ENCODE data around the gene FAH.

The FAH gene

DNA sequence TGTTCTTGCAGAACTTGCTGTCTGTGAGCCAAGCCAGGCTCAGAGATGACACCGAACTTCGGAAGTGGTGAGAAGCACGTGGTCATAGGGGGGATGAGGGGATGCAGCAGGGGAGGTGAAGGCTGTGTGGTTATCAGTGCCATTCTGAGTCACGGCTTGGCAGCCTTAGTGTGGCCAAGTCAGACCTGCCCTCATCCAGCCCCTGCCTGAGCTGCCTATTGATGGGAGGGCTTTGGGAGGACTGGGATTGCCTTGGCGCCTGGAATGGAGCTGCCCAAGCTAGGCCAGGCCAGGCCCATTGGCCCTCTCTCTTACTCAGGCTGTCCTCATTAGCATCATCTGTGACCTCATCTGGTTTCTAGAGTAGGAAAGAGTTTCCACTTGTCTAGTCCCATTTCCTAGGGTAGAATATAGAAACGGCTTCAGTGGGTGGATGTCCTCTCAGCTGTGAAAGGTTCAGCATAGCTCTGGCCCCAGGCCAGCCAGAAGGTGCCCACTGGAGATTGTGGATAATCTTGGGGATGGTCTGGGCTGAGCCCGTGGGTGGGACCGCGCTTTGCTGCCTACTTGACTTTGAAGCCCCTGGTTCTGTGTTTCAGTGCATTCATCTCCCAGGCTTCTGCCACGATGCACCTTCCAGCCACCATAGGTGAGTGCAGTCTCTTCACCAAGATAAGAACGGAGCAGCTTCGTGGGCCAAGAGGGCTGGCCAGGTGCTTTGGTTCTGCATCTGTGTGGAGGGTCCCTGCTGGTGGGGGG is 7.2 kb downstream of the FAH start:
- H3K9me3 ChIP-seq (ENCODE audit: control insufficient read depth, insufficient read depth, low read depth, low read length): no peaks in the 10 kb centered on the region
- H3K36me3 ChIP-seq (ENCODE audit: control insufficient read depth, insufficient read depth, low read length): peaks cover 44% of the 10 kb centered on the region
- peaks cover 12% of the 10 kb centered on the region; the same call in 1 of the 2 replicates for H3K4me1 ChIP-seq (ENCODE audit: control insufficient read depth, insufficient read depth, low read length)
- no peak overlapping the region for H3K4me3 ChIP-seq (ENCODE audit: low read depth, low read length)
- H3K27me3 ChIP-seq (ENCODE audit: control insufficient read depth, insufficient read depth, low read length): no peaks in the 10 kb centered on the region
- no peak overlapping the region for H3K9ac ChIP-seq (ENCODE audit: low read length)
- no peak overlapping the region for H3K27ac ChIP-seq (ENCODE audit: low read depth, low read length)

- H3K9me3 ChIP-seq (ENCODE audit: control insufficient read depth, insufficient read depth, low read depth, low read length): no peaks in the 10 kb centered on the region
- H3K4me3 ChIP-seq (ENCODE audit: low read depth, low read length): no peak overlapping the region
- H3K4me1 ChIP-seq (ENCODE audit: control insufficient read depth, insufficient read depth, low read length): peaks cover 8% of the 10 kb centered on the region; the same call in 1 of the 2 replicates
- H3K36me3 ChIP-seq (ENCODE audit: control insufficient read depth, insufficient read depth, low read length): peaks cover 44% of the 10 kb centered on the region
- H3K9ac ChIP-seq (ENCODE audit: low read length): no peak overlapping the region
- no peak overlapping the region for H3K27ac ChIP-seq (ENCODE audit: low read depth, low read length)
- H3K27me3 ChIP-seq (ENCODE audit: control insufficient read depth, insufficient read depth, low read length): no peaks in the 10 kb centered on the region
Observed at GRCh38 chr15:80160570-80161156, 7.9 kb downstream of the FAH start.

- H3K4me3 ChIP-seq (ENCODE audit: low read depth, low read length): no peak overlapping the region
- H3K36me3 ChIP-seq (ENCODE audit: control insufficient read depth, insufficient read depth, low read length): peaks cover 44% of the 10 kb centered on the region
- no peak overlapping the region for H3K27ac ChIP-seq (ENCODE audit: low read depth, low read length)
- H3K9ac ChIP-seq (ENCODE audit: low read length): no peak overlapping the region
- peaks cover 8% of the 10 kb centered on the region; the same call in 1 of the 2 replicates for H3K4me1 ChIP-seq (ENCODE audit: control insufficient read depth, insufficient read depth, low read length)
- no peaks in the 10 kb centered on the region for H3K9me3 ChIP-seq (ENCODE audit: control insufficient read depth, insufficient read depth, low read depth, low read length)
- H3K27me3 ChIP-seq (ENCODE audit: control insufficient read depth, insufficient read depth, low read length): no peaks in the 10 kb centered on the region
Observed at GRCh38 chr15:80161468-80162016, 8.7 kb downstream of the FAH start.

DNA sequence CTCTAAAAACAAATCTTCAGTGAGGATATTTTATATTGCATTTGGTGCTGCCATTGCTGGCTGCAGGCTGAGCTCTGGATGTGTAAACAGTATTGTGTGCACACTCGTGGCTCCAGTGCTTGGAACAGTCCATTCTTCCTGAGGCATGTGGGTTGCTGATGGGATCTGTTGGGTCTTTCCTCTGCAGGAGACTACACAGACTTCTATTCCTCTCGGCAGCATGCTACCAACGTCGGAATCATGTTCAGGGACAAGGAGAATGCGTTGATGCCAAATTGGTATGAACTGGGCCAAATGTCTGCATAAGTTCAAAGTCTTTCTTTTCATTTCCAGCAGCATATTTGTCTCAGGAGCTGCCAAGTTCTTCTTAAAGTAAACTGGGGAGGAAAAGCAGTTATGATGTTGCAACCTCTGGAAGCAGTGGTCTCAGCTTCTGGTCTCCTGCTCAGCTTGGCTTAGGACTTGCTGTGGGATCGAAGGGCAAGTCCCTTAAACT is 9.3 kb downstream of the FAH start:
- no peak overlapping the region for H3K9ac ChIP-seq (ENCODE audit: low read length)
- peaks cover 8% of the 10 kb centered on the region; the same call in 1 of the 2 replicates for H3K4me1 ChIP-seq (ENCODE audit: control insufficient read depth, insufficient read depth, low read length)
- H3K9me3 ChIP-seq (ENCODE audit: control insufficient read depth, insufficient read depth, low read depth, low read length): no peaks in the 10 kb centered on the region
- H3K27me3 ChIP-seq (ENCODE audit: control insufficient read depth, insufficient read depth, low read length): no peaks in the 10 kb centered on the region
- H3K27ac ChIP-seq (ENCODE audit: low read depth, low read length): no peak overlapping the region
- no peak overlapping the region for H3K4me3 ChIP-seq (ENCODE audit: low read depth, low read length)
- peaks cover 44% of the 10 kb centered on the region for H3K36me3 ChIP-seq (ENCODE audit: control insufficient read depth, insufficient read depth, low read length)

DNA sequence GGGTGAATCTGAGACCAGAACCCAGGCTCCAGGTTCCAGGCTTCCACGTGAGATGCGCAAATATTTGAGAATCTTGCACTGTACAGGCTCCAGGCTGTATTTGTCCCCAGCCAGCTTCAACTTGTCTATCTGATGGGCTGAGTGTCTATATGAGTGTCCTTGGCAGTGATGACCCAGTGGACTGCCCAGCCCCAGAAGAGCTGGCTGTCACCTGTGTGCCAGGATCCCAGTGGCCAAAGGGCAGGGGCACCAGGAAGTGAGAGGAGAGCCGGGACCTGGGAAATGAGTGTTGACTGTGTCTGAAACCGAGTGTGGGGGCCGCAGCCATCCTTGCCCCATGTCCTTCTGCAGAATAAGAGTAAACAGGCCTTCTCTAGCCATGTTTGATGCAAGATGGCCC is 10.4 kb downstream of the FAH start:
- Histone ChIP-seq H3K9me3 (ENCODE audit: control insufficient read depth, insufficient read depth, low read depth, low read length) (no peaks in the 10 kb centered on the region), H3K27ac (ENCODE audit: low read depth, low read length) (no peak overlapping the region), H3K27me3 (ENCODE audit: control insufficient read depth, insufficient read depth, low read length) (no peaks in the 10 kb centered on the region), H3K9ac (ENCODE audit: low read length) (no peak overlapping the region), H3K4me1 (ENCODE audit: control insufficient read depth, insufficient read depth, low read length) (peaks cover 8% of the 10 kb centered on the region; the same call in 1 of the 2 replicates), H3K36me3 (ENCODE audit: control insufficient read depth, insufficient read depth, low read length) (peaks cover 44% of the 10 kb centered on the region), H3K4me3 (ENCODE audit: low read depth, low read length) (no peak overlapping the region)

DNA sequence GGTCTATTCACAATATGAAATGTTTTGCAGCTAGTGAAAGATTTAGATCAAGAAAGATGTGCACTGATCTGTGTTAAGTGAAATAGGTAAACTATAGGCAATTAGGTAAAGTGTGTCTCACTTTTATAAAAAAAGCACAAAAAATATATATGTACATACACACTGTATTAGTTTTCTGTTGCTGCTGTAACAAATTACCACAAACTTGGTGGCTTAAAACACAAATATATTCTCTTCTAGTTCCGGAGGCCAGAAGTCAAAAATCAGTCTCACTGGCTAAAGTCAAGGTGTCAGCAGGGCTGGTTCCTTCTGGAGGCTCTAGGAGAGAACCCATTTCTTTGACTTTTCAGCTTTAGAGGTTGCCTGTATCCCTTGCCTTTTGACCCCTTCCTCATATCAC is 11.1 kb downstream of the FAH start:
- H3K9me3 ChIP-seq (ENCODE audit: control insufficient read depth, insufficient read depth, low read depth, low read length): no peaks in the 10 kb centered on the region
- no peaks in the 10 kb centered on the region for H3K27me3 ChIP-seq (ENCODE audit: control insufficient read depth, insufficient read depth, low read length)
- peaks cover 49% of the 10 kb centered on the region for H3K36me3 ChIP-seq (ENCODE audit: control insufficient read depth, insufficient read depth, low read length)
- H3K27ac ChIP-seq (ENCODE audit: low read depth, low read length): no peak overlapping the region
- H3K9ac ChIP-seq (ENCODE audit: low read length): no peak overlapping the region
- no peak overlapping the region for H3K4me3 ChIP-seq (ENCODE audit: low read depth, low read length)
- peaks cover 8% of the 10 kb centered on the region; the same call in 1 of the 2 replicates for H3K4me1 ChIP-seq (ENCODE audit: control insufficient read depth, insufficient read depth, low read length)

GRCh38 chr15:80167936-80168335 is 15.1 kb downstream of the FAH start:
- no peaks in the 10 kb centered on the region for H3K9me3 ChIP-seq (ENCODE audit: control insufficient read depth, insufficient read depth, low read depth, low read length)
- H3K9ac ChIP-seq (ENCODE audit: low read length): no peak overlapping the region
- peaks cover 19% of the 10 kb centered on the region for H3K36me3 ChIP-seq (ENCODE audit: control insufficient read depth, insufficient read depth, low read length)
- no peak overlapping the region for H3K4me3 ChIP-seq (ENCODE audit: low read depth, low read length)
- no peaks in the 10 kb centered on the region for H3K4me1 ChIP-seq (ENCODE audit: control insufficient read depth, insufficient read depth, low read length)
- H3K27ac ChIP-seq (ENCODE audit: low read depth, low read length): no peak overlapping the region
- no peaks in the 10 kb centered on the region for H3K27me3 ChIP-seq (ENCODE audit: control insufficient read depth, insufficient read depth, low read length)

DNA sequence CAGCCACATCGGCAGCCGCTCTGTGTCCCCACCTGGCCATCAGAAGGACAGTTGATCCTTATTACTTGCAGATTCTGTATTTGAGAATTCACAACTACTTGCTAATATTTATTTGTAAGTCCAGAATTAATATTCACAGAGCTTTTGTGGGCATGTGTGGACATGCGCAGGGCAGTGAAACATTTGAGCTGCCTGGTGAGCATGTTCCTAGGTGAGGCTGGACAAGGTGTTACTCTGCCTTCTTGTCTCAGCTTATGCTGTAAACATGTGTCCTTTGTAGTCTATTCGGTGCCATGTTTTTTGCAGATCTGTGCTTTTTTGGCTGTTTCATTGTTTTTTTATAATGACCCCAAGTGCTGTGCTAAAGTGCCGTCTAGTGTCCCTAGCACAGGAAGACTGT is 15.6 kb downstream of the FAH start:
- Histone ChIP-seq H3K36me3 (ENCODE audit: control insufficient read depth, insufficient read depth, low read length) (peaks cover 20% of the 10 kb centered on the region), H3K4me3 (ENCODE audit: low read depth, low read length) (no peak overlapping the region), H3K27ac (ENCODE audit: low read depth, low read length) (no peak overlapping the region), H3K4me1 (ENCODE audit: control insufficient read depth, insufficient read depth, low read length) (no peaks in the 10 kb centered on the region), H3K9ac (ENCODE audit: low read length) (no peak overlapping the region), H3K9me3 (ENCODE audit: control insufficient read depth, insufficient read depth, low read depth, low read length) (no peaks in the 10 kb centered on the region), H3K27me3 (ENCODE audit: control insufficient read depth, insufficient read depth, low read length) (no peaks in the 10 kb centered on the region)

GRCh38 chr15:80169768-80170357 is 17.1 kb downstream of the FAH start:
- H3K9ac ChIP-seq (ENCODE audit: low read length): no peak overlapping the region
- H3K27me3 ChIP-seq (ENCODE audit: control insufficient read depth, insufficient read depth, low read length): no peaks in the 10 kb centered on the region
- H3K36me3 ChIP-seq (ENCODE audit: control insufficient read depth, insufficient read depth, low read length): peaks cover 15% of the 10 kb centered on the region; the same call in 1 of the 2 replicates
- H3K4me3 ChIP-seq (ENCODE audit: low read depth, low read length): no peak overlapping the region
- no peak overlapping the region for H3K27ac ChIP-seq (ENCODE audit: low read depth, low read length)
- no peaks in the 10 kb centered on the region for H3K4me1 ChIP-seq (ENCODE audit: control insufficient read depth, insufficient read depth, low read length)
- no peaks in the 10 kb centered on the region for H3K9me3 ChIP-seq (ENCODE audit: control insufficient read depth, insufficient read depth, low read depth, low read length)

DNA sequence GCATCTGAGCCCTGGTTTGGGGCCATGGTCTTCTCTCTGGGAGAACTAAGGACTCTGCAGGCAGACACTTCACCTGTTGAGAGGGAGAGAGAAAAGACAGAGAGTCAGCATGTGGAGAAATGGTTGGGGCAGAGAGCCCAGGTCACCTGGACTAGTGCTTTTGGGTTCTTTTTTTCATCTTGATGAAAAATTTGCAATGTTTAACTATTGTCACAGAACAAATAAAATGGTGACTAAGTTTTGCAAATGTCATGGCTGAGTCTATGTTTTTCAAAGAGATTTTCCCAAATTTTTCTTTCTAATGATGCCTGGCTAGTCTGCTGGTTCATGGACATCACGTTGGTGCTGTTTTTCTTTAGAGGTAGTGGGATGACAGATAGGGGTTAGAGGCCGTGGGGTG is 17.8 kb downstream of the FAH start:
- no peak overlapping the region for H3K27ac ChIP-seq (ENCODE audit: low read depth, low read length)
- H3K9me3 ChIP-seq (ENCODE audit: control insufficient read depth, insufficient read depth, low read depth, low read length): no peaks in the 10 kb centered on the region
- H3K36me3 ChIP-seq (ENCODE audit: control insufficient read depth, insufficient read depth, low read length): peaks cover 17% of the 10 kb centered on the region; the same call in 1 of the 2 replicates
- no peak overlapping the region for H3K4me3 ChIP-seq (ENCODE audit: low read depth, low read length)
- no peaks in the 10 kb centered on the region for H3K27me3 ChIP-seq (ENCODE audit: control insufficient read depth, insufficient read depth, low read length)
- H3K4me1 ChIP-seq (ENCODE audit: control insufficient read depth, insufficient read depth, low read length): no peaks in the 10 kb centered on the region
- no peak overlapping the region for H3K9ac ChIP-seq (ENCODE audit: low read length)

DNA sequence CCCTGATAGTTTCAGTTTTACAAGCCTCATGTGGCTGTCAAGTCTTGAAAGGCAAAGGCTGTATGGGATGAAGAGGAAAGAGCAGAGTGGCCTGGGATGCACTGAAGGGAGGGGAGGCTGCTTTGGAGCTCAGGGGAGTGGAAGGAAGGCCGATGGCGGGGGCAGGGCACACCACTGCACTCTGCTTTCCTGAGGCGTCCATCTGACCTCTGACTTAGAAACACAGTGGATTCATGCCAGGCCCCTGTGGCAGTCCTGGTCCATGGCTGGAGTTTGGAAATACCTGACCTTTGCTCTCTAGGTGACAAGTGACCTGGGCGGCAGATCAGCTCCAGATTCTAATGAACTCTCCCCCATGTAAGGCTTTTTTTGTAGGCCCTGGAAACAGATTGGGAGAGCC is 19.0 kb downstream of the FAH start:
- Histone ChIP-seq H3K36me3 (ENCODE audit: control insufficient read depth, insufficient read depth, low read length) (peaks cover 20% of the 10 kb centered on the region; the same call in 1 of the 2 replicates), H3K4me3 (ENCODE audit: low read depth, low read length) (no peak overlapping the region), H3K27ac (ENCODE audit: low read depth, low read length) (no peak overlapping the region), H3K27me3 (ENCODE audit: control insufficient read depth, insufficient read depth, low read length) (no peaks in the 10 kb centered on the region), H3K4me1 (ENCODE audit: control insufficient read depth, insufficient read depth, low read length) (no peaks in the 10 kb centered on the region), H3K9me3 (ENCODE audit: control insufficient read depth, insufficient read depth, low read depth, low read length) (no peaks in the 10 kb centered on the region), H3K9ac (ENCODE audit: low read length) (no peak overlapping the region)
